Measurements from ENCODE around the gene EFCAB7.

The EFCAB7 gene

GRCh38 chr1:63532727-63533126 is 9.4 kb downstream of the EFCAB7 start:
- no peak overlapping the region for H3K27ac Mint-ChIP-seq
- peaks cover 12% of the 10 kb centered on the region for H3K36me3 Mint-ChIP-seq (ENCODE audit: low read depth)
- no peaks in the 10 kb centered on the region for H3K4me1 Mint-ChIP-seq (ENCODE audit: low read depth)
- H3K4me3 Mint-ChIP-seq, result no peak overlapping the region
- H3K9me3 Mint-ChIP-seq, result no peaks in the 10 kb centered on the region
- no peaks in the 10 kb centered on the region for H3K27me3 Mint-ChIP-seq (ENCODE audit: low read depth)
- no peak for DNase-seq (ENCODE audit: low spot score)

- H3K9me3 Mint-ChIP-seq, result no peaks in the 10 kb centered on the region
- no peaks in the 10 kb centered on the region for H3K4me1 Mint-ChIP-seq (ENCODE audit: low read depth)
- H3K4me3 Mint-ChIP-seq, result no peak overlapping the region
- peaks cover 9% of the 10 kb centered on the region for H3K36me3 Mint-ChIP-seq (ENCODE audit: low read depth)
- no peaks in the 10 kb centered on the region for H3K27me3 Mint-ChIP-seq (ENCODE audit: low read depth)
- DNase-seq (ENCODE audit: low spot score), result no peak
- H3K27ac Mint-ChIP-seq, result no peak overlapping the region
These were observed 10.6 kb downstream of the EFCAB7 start for GRCh38 chr1:63533931-63534330.

GRCh38 chr1:63534406-63534805 is 11.1 kb downstream of the EFCAB7 start:
- Mint-ChIP-seq H3K27ac (no peak overlapping the region), H3K4me3 (no peak overlapping the region), H3K4me1 (ENCODE audit: low read depth) (no peaks in the 10 kb centered on the region), H3K9me3 (no peaks in the 10 kb centered on the region), H3K36me3 (ENCODE audit: low read depth) (peaks cover 9% of the 10 kb centered on the region), H3K27me3 (ENCODE audit: low read depth) (no peaks in the 10 kb centered on the region)
- no peak for DNase-seq (ENCODE audit: low spot score)

- H3K27me3 Mint-ChIP-seq (ENCODE audit: low read depth), result no peaks in the 10 kb centered on the region
- H3K36me3 Mint-ChIP-seq (ENCODE audit: low read depth), result peaks cover 9% of the 10 kb centered on the region
- no peaks in the 10 kb centered on the region for H3K4me1 Mint-ChIP-seq (ENCODE audit: low read depth)
- H3K4me3 Mint-ChIP-seq, result no peak overlapping the region
- H3K9me3 Mint-ChIP-seq, result no peaks in the 10 kb centered on the region
- H3K27ac Mint-ChIP-seq, result no peak overlapping the region
- no peak for DNase-seq (ENCODE audit: low spot score)
These were observed 13.7 kb downstream of the EFCAB7 start for GRCh38 chr1:63537006-63537405.

GRCh38 chr1:63537940-63538339 is 14.6 kb downstream of the EFCAB7 start:
- no peak overlapping the region for H3K27ac Mint-ChIP-seq
- H3K4me3 Mint-ChIP-seq, result no peak overlapping the region
- H3K9me3 Mint-ChIP-seq, result no peaks in the 10 kb centered on the region
- no peaks in the 10 kb centered on the region for H3K27me3 Mint-ChIP-seq (ENCODE audit: low read depth)
- no peaks in the 10 kb centered on the region for H3K4me1 Mint-ChIP-seq (ENCODE audit: low read depth)
- no peak for DNase-seq (ENCODE audit: low spot score)
- peaks cover 9% of the 10 kb centered on the region for H3K36me3 Mint-ChIP-seq (ENCODE audit: low read depth)

GRCh38 chr1:63545780-63546179 is 22.5 kb downstream of the EFCAB7 start:
- no peak for DNase-seq (ENCODE audit: low spot score)
- no peaks in the 10 kb centered on the region for H3K4me1 Mint-ChIP-seq (ENCODE audit: low read depth)

GRCh38 chr1:63547621-63548294 is 24.4 kb downstream of the EFCAB7 start:
- H3K9me3 Mint-ChIP-seq, result no peaks in the 10 kb centered on the region

More at GRCh38 chr1:63545780-63546179, 22.5 kb downstream of the EFCAB7 start:
- Mint-ChIP-seq H3K4me3 (no peak overlapping the region), H3K9me3 (no peaks in the 10 kb centered on the region), H3K27ac (no peak overlapping the region), H3K27me3 (ENCODE audit: low read depth) (no peaks in the 10 kb centered on the region), H3K36me3 (ENCODE audit: low read depth) (peaks cover 7% of the 10 kb centered on the region)

GRCh38 chr1:63548303-63548702 is 25.0 kb downstream of the EFCAB7 start:
- Mint-ChIP-seq H3K9me3 (no peaks in the 10 kb centered on the region), H3K27me3 (ENCODE audit: low read depth) (no peaks in the 10 kb centered on the region), H3K27ac (no peak overlapping the region), H3K36me3 (ENCODE audit: low read depth) (peaks cover 7% of the 10 kb centered on the region), H3K4me1 (ENCODE audit: low read depth) (no peaks in the 10 kb centered on the region), H3K4me3 (no peak overlapping the region)
- no peak for DNase-seq (ENCODE audit: low spot score)

More at GRCh38 chr1:63547621-63548294, 24.4 kb downstream of the EFCAB7 start:
- Mint-ChIP-seq H3K27me3 (ENCODE audit: low read depth) (no peaks in the 10 kb centered on the region), H3K4me1 (ENCODE audit: low read depth) (no peaks in the 10 kb centered on the region), H3K36me3 (ENCODE audit: low read depth) (peaks cover 7% of the 10 kb centered on the region), H3K4me3 (no peak overlapping the region), H3K27ac (no peak overlapping the region)
- DNase-seq (ENCODE audit: low spot score), result no peak

- Mint-ChIP-seq H3K4me1 (ENCODE audit: low read depth) (no peaks in the 10 kb centered on the region), H3K4me3 (no peak overlapping the region), H3K9me3 (no peaks in the 10 kb centered on the region), H3K27ac (no peak overlapping the region), H3K36me3 (ENCODE audit: low read depth) (peaks cover 7% of the 10 kb centered on the region), H3K27me3 (ENCODE audit: low read depth) (no peaks in the 10 kb centered on the region)
- no peak for DNase-seq (ENCODE audit: low spot score)
These were observed 25.6 kb downstream of the EFCAB7 start for GRCh38 chr1:63548877-63549276.

- peaks cover 7% of the 10 kb centered on the region for H3K36me3 Mint-ChIP-seq (ENCODE audit: low read depth)
- H3K4me1 Mint-ChIP-seq (ENCODE audit: low read depth), result peaks cover 2% of the 10 kb centered on the region
- H3K27me3 Mint-ChIP-seq (ENCODE audit: low read depth), result no peaks in the 10 kb centered on the region
- H3K9me3 Mint-ChIP-seq, result no peaks in the 10 kb centered on the region
- no peak for DNase-seq (ENCODE audit: low spot score)
- no peak overlapping the region for H3K27ac Mint-ChIP-seq
- H3K4me3 Mint-ChIP-seq, result no peak overlapping the region
These were observed 32.2 kb downstream of the EFCAB7 start for GRCh38 chr1:63555480-63555879.

GRCh38 chr1:63557365-63557987 is 34.2 kb downstream of the EFCAB7 start:
- no peak for DNase-seq (ENCODE audit: low spot score)
- H3K27me3 Mint-ChIP-seq (ENCODE audit: low read depth), result no peaks in the 10 kb centered on the region
- no peak overlapping the region for H3K4me3 Mint-ChIP-seq
- H3K9me3 Mint-ChIP-seq, result no peaks in the 10 kb centered on the region
- H3K36me3 Mint-ChIP-seq (ENCODE audit: low read depth), result peaks cover 4% of the 10 kb centered on the region
- H3K27ac Mint-ChIP-seq, result no peak overlapping the region
- peaks cover 2% of the 10 kb centered on the region for H3K4me1 Mint-ChIP-seq (ENCODE audit: low read depth)

GRCh38 chr1:63559357-63559756 is 36.0 kb downstream of the EFCAB7 start:
- Mint-ChIP-seq H3K4me3 (no peak overlapping the region), H3K9me3 (no peaks in the 10 kb centered on the region), H3K27me3 (ENCODE audit: low read depth) (no peaks in the 10 kb centered on the region), H3K4me1 (ENCODE audit: low read depth) (peaks cover 2% of the 10 kb centered on the region), H3K36me3 (ENCODE audit: low read depth) (peaks cover 9% of the 10 kb centered on the region), H3K27ac (no peak overlapping the region)
- DNase-seq (ENCODE audit: low spot score), result no peak

- Mint-ChIP-seq H3K36me3 (ENCODE audit: low read depth) (peaks cover 14% of the 10 kb centered on the region), H3K9me3 (no peaks in the 10 kb centered on the region), H3K4me3 (no peak overlapping the region), H3K27ac (no peak overlapping the region), H3K27me3 (ENCODE audit: low read depth) (no peaks in the 10 kb centered on the region), H3K4me1 (ENCODE audit: low read depth) (no peaks in the 10 kb centered on the region)
- no peak for DNase-seq (ENCODE audit: low spot score)
These were observed 40.4 kb downstream of the EFCAB7 start for GRCh38 chr1:63563745-63564144.

- Mint-ChIP-seq H3K4me1 (ENCODE audit: low read depth) (no peaks in the 10 kb centered on the region), H3K27me3 (ENCODE audit: low read depth) (no peaks in the 10 kb centered on the region), H3K27ac (no peak overlapping the region), H3K4me3 (no peak overlapping the region), H3K9me3 (no peaks in the 10 kb centered on the region), H3K36me3 (ENCODE audit: low read depth) (peaks cover 6% of the 10 kb centered on the region)
- no peak for DNase-seq (ENCODE audit: low spot score)
These were observed 45.7 kb downstream of the EFCAB7 start for GRCh38 chr1:63569068-63569467.

Measured in T-helper 2 cell treated with Interferon-gamma antibody and Interleukin-4, amounts not matched to agents 5 μg/mL and 100 μg/mL, for 36 hours (primary cell).